Testis (tissue), 3 donors: ENCODE measurements around the gene ATP11C. TPM values are rescaled to one million over a fixed set of nuclear protein-coding genes. Genes with fewer than 3 reads are reported as not detected.

Source experiments
- DNase-seq: peaks from one replicate; pipeline ENCODE4 v3.0.0-alpha.2; 2019
- H3K27ac ChIP-seq, 2 donors: fragments of 200-600 bp; sonication (generic); one replicate each; pipeline ENCODE4 v1.5.1; 2019
- H3K27me3 ChIP-seq: fragments of 200-600 bp; sonication (generic); one replicate; pipeline ENCODE4 v1.5.1; 2019
- H3K36me3 ChIP-seq: fragments of 200-600 bp; sonication (generic); one replicate; pipeline ENCODE4 v1.5.1; 2017; ENCODE audit warnings: low read depth; ENCODE audit errors: missing control alignments
- H3K4me1 ChIP-seq: fragments of 200-600 bp; sonication (generic); one replicate; pipeline ENCODE4 v1.5.1; 2019
- H3K4me3 ChIP-seq, 2 donors: fragments of 200-600 bp; sonication (generic); one replicate each; pipeline ENCODE4 v1.5.1; 2017 to 2019
- H3K9me3 ChIP-seq: fragments of 200-600 bp; sonication (generic); one replicate; pipeline ENCODE4 v1.5.1; 2017
- POLR2A ChIP-seq: fragments of 450-650 bp; IDR thresholded peaks from one replicate; pipeline ENCODE4 v1.6.1; 2017; ENCODE audit warnings: antibody characterized with exemption, mild to moderate bottlenecking, moderate library complexity
- WGBS, 2 donors: methylation state at CpG; one replicate each; pipeline ENCODE4 v1.1.5; 2018; 5-methylcytosine and 5-hydroxymethylcytosine counted together
- intact Hi-C: fragments of 100-400 bp; cut with DNase I; formaldehyde crosslinking; loops from one replicate; pipeline ENCODE4 v1.15.1; 2023; ENCODE audit warnings: low total_unique reads
- polyA plus RNA-seq: library from polyadenylated mRNA; stranded (reverse); fragments of 350-450 nt; fragmentation: Illumina TruSeq; extraction: RNeasy Lipid Tissue Mini Kit (QIAGEN cat#74804); gene quantifications from one replicate; pipeline ENCODE4 v1.2.3, GENCODE V29; 2014; ENCODE audit warnings: low read depth, low replicate concordance; ENCODE audit not compliant: insufficient read depth
- total RNA-seq, 2 donors: library from RNA; depleted of rRNA; stranded (reverse); fragments of >200 nt; gene quantifications; one replicate each; pipeline ENCODE4 v1.2.3, GENCODE V29; 2016
- TF ChIP-seq, protein P1 (sequence below), 3 experiments: fragments of 450-650 bp in 2 of 3; fragments of 200-600 bp in 1 of 3; sonication (generic) in 1 of 3; IDR thresholded peaks; one replicate each; pipeline ENCODE4 v1.5.1; 2016 to 2019; ENCODE audit warnings: antibody characterized with exemption in 3 of 3, mild to moderate bottlenecking in 2 of 3, moderate library complexity in 1 of 3

ATP11C gene
- total and polyA plus RNA-seq, 3 donors from 2014 or later: 15.9 to 36.6 (median 33.8) TPM

DNA sequence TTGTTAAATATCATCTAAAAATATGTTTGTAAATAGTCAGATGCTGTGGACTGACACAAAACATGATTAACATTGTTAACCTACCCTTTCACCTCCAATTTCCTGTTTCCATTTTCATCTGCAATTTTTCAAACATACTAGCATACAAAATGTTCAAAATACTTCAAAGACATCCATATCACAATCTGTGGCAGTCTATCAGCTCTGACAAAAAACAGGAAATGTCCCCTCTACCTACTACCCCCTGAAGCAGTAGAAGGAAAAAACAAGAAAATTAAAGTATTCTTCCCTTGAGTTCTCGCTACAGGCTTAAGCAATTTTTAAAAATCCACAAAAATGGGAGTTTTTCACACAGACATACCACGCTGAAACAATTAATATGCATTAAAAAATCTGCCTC, 116.6 kb downstream of the ATP11C start:
- Histone ChIP-seq H3K9me3 (no peaks in the 10 kb centered on the region), H3K27me3 (no peaks in the 10 kb centered on the region), H3K36me3 (no peaks in the 10 kb centered on the region), H3K27ac (no peak overlapping the region), H3K4me1 (no peaks in the 10 kb centered on the region), H3K4me3 (no peak overlapping the region)
- WGBS, 2 donors: 92 to 94% methylated on average over 2 of the region's 2 CpGs
- DNase-seq: no peak
- intact Hi-C loops: no loop called here
- TF ChIP-seq POLR2A: no peak
- TF ChIP-seq, protein P1, sequence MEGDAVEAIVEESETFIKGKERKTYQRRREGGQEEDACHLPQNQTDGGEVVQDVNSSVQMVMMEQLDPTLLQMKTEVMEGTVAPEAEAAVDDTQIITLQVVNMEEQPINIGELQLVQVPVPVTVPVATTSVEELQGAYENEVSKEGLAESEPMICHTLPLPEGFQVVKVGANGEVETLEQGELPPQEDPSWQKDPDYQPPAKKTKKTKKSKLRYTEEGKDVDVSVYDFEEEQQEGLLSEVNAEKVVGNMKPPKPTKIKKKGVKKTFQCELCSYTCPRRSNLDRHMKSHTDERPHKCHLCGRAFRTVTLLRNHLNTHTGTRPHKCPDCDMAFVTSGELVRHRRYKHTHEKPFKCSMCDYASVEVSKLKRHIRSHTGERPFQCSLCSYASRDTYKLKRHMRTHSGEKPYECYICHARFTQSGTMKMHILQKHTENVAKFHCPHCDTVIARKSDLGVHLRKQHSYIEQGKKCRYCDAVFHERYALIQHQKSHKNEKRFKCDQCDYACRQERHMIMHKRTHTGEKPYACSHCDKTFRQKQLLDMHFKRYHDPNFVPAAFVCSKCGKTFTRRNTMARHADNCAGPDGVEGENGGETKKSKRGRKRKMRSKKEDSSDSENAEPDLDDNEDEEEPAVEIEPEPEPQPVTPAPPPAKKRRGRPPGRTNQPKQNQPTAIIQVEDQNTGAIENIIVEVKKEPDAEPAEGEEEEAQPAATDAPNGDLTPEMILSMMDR (IDR thresholded peaks at IDR 0.05): no peak

DNA sequence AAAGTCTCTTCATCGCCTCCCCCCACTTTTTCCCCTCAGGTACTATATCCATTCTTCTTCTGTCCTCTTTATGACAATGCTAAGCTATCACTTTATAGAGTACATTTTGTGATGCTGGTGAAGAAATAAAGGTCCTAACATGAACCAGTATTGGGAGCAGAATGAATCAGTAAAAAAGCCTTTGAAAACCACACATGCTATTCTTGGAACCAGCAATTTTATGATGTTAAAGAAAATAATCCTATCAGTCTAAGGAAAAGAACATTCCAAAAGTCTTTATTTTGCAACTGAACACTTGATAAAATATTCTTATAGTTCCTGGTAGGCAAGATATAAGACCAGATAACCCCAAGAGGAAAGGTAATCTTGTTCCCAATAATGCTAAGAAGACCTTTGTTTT, 117.1 kb downstream of the ATP11C start:
- H3K4me3 ChIP-seq: no peak overlapping the region
- intact Hi-C loops: no loop called here

DNA sequence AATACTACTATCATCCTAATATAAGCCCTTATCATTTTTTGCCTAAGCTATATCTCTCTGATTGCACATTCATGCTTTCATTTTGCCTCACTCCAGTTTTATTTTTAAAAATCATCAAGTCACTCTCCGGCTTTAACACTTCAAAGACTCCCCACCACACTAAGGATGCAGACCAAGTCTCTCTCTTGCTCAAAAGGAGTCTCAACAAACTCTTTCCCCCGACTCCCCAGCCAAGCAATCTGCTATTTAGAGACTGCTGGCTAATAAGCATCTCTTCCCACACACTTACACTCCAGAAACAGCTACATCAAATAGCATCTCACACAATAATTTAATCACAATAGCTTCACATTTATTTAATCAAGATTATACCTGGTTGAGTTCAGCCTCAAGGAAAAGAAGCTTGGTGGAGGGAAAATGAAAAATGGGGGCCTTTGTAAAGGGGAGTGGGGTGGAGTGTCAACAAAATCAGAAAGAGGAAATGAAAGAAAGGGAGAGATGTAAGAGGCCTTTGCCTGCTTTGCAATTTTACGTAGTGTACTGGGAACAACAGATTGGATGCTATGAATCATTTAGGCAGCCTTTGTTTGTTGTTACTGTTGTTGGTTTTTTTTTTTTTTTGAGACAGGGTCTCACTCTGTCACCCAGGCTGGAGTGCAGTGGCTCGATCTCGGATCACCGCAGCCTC, 120.8 kb downstream of the ATP11C start:
- intact Hi-C loops: no loop called here
- H3K4me1 ChIP-seq: no peaks in the 10 kb centered on the region
- no peak overlapping the region for H3K27ac ChIP-seq
- no peaks in the 10 kb centered on the region for H3K9me3 ChIP-seq
- no peak overlapping the region for H3K4me3 ChIP-seq
- H3K36me3 ChIP-seq: no peaks in the 10 kb centered on the region
- 79 to 86% methylated on average over 5 to 6 of the region's 6 CpGs for WGBS, 2 donors
- DNase-seq: no peak
- no peaks in the 10 kb centered on the region for H3K27me3 ChIP-seq
- TF ChIP-seq, protein P1 (IDR thresholded peaks at IDR 0.05): no peak
- no peak for TF ChIP-seq POLR2A

More for the DNA sequence above, 117.1 kb downstream of the ATP11C start:
- Histone ChIP-seq H3K27me3 (no peaks in the 10 kb centered on the region), H3K27ac (no peak overlapping the region), H3K9me3 (no peaks in the 10 kb centered on the region), H3K36me3 (no peaks in the 10 kb centered on the region), H3K4me1 (no peaks in the 10 kb centered on the region)
- 100% methylated on average over 1 of the region's 1 CpG for WGBS, 2 donors
- TF ChIP-seq, protein P1 (IDR thresholded peaks at IDR 0.05): no peak
- TF ChIP-seq POLR2A: no peak
- DNase-seq: no peak

DNA sequence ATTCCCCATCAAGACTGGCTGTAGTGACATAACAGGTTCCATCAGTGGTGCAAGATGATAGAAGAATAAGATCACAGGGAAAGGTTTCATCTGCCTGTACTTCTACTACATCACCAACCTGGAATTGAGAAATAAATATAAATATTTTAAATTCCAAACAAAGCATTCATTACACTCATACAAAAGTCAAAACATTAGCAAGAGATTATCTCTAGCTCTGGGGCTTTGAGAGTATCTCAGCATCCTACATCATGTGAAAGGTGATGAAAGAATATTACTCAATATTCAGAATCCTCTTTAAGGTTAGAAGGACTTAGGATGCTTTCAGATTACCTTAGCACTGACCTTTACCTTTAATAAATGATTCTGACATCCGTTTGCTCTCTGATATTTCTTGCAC, 128.4 kb downstream of the ATP11C start:
- Histone ChIP-seq H3K36me3 (no peaks in the 10 kb centered on the region), H3K4me1 (no peaks in the 10 kb centered on the region), H3K27ac (no peak overlapping the region), H3K9me3 (no peaks in the 10 kb centered on the region), H3K4me3 (no peak overlapping the region), H3K27me3 (no peaks in the 10 kb centered on the region)
- intact Hi-C loops: no loop called here
- TF ChIP-seq, protein P1 (IDR thresholded peaks at IDR 0.05): no peak
- no peak for TF ChIP-seq POLR2A
- DNase-seq: no peak
- WGBS, 2 donors: 64 to 92% methylated on average over 1 of the region's 1 CpG

DNA sequence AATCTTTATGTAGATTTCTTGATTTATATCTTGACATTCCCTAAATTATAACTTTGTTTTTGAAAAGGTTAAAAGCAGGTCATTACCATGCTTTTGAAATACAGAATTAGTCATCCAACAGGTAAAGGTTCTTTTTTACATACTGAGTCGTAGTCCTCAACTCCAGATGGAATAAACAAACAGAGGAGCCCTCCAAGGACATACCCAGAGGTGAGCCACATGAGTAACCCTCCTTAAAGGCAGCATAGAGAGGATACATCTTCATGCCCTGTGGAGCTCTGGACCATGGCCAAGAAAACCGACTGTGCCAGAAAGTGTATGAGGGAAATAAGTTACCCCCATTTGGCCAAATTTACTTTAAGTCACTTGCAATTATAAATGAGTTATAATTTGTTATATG, 129.6 kb downstream of the ATP11C start:
- DNase-seq: no peak
- Histone ChIP-seq H3K4me3 (no peak overlapping the region), H3K9me3 (no peaks in the 10 kb centered on the region), H3K27me3 (no peaks in the 10 kb centered on the region), H3K27ac (no peak overlapping the region), H3K36me3 (no peaks in the 10 kb centered on the region), H3K4me1 (no peaks in the 10 kb centered on the region)
- intact Hi-C loops: no loop called here
- TF ChIP-seq, protein P1 (IDR thresholded peaks at IDR 0.05): no peak
- no peak for TF ChIP-seq POLR2A
- 79 to 91% methylated on average over 2 of the region's 2 CpGs for WGBS, 2 donors
